RWPE2 (cell line): ENCODE data around the gene TTC23L.

Experiments used
- ATAC-seq: fragments of 200-7000 bp; cut with Tn5 transposase; 3 replicates; pipeline ENCODE4 v1.9.1; 2021; ENCODE audit warnings: low read depth
- DNase-seq: peaks from one replicate; pipeline ENCODE4 v3.0.0-alpha.2; 2020; ENCODE audit warnings: low spot score
- H3K27ac ChIP-seq: fragments of 450-650 bp; 2 replicates; pipeline ENCODE4 v1.5.1; 2017; ENCODE audit warnings: mild to moderate bottlenecking; ENCODE audit not compliant: poor library complexity, severe bottlenecking
- H3K27me3 ChIP-seq: fragments of 250-450 bp; sonication (Bioruptor Pico); 2 replicates; pipeline ENCODE4 v1.5.1; 2021; ENCODE audit warnings: mild to moderate bottlenecking, moderate library complexity; ENCODE audit not compliant: insufficient read depth, poor library complexity, severe bottlenecking
- H3K36me3 ChIP-seq: fragments of 250-450 bp; sonication (Bioruptor Pico); 2 replicates; pipeline ENCODE4 v1.5.1; 2020; ENCODE audit warnings: low read depth, mild to moderate bottlenecking, moderate library complexity
- H3K4me1 ChIP-seq: fragments of 250-450 bp; sonication (Bioruptor Pico); 2 replicates; pipeline ENCODE4 v1.5.1; 2021; ENCODE audit warnings: mild to moderate bottlenecking, moderate library complexity; ENCODE audit not compliant: insufficient read depth, poor library complexity, severe bottlenecking
- H3K4me3 ChIP-seq: fragments of 250-450 bp; sonication (Bioruptor Pico); 2 replicates; pipeline ENCODE4 v1.5.1; 2021; ENCODE audit warnings: mild to moderate bottlenecking, moderate library complexity; ENCODE audit not compliant: severe bottlenecking
- H3K9me3 ChIP-seq: fragments of 250-450 bp; sonication (Bioruptor Pico); 2 replicates; pipeline ENCODE4 v1.5.1; 2021; ENCODE audit warnings: mild to moderate bottlenecking, moderate library complexity; ENCODE audit not compliant: severe bottlenecking
- TF ChIP-seq, protein P1 (sequence below): fragments of 450-650 bp; IDR thresholded peaks from one replicate; pipeline ENCODE4 v1.5.1; 2017; ENCODE audit warnings: mild to moderate bottlenecking, moderate library complexity; ENCODE audit not compliant: poor library complexity, severe bottlenecking

Gene TTC23L

GRCh38 chr5:34926318-34926888 lies 87.4 kb downstream of the TTC23L start:
- Histone ChIP-seq H3K4me1 (peaks cover 32% of the 10 kb centered on the region), H3K27ac (no peak overlapping the region), H3K36me3 (peaks cover 58% of the 10 kb centered on the region), H3K4me3 (no peak overlapping the region), H3K9me3 (no peaks in the 10 kb centered on the region), H3K27me3 (no peaks in the 10 kb centered on the region)
- ATAC-seq (no peak), DNase-seq (no peak)
- TF ChIP-seq, protein P1, sequence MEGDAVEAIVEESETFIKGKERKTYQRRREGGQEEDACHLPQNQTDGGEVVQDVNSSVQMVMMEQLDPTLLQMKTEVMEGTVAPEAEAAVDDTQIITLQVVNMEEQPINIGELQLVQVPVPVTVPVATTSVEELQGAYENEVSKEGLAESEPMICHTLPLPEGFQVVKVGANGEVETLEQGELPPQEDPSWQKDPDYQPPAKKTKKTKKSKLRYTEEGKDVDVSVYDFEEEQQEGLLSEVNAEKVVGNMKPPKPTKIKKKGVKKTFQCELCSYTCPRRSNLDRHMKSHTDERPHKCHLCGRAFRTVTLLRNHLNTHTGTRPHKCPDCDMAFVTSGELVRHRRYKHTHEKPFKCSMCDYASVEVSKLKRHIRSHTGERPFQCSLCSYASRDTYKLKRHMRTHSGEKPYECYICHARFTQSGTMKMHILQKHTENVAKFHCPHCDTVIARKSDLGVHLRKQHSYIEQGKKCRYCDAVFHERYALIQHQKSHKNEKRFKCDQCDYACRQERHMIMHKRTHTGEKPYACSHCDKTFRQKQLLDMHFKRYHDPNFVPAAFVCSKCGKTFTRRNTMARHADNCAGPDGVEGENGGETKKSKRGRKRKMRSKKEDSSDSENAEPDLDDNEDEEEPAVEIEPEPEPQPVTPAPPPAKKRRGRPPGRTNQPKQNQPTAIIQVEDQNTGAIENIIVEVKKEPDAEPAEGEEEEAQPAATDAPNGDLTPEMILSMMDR: no peak

DNA sequence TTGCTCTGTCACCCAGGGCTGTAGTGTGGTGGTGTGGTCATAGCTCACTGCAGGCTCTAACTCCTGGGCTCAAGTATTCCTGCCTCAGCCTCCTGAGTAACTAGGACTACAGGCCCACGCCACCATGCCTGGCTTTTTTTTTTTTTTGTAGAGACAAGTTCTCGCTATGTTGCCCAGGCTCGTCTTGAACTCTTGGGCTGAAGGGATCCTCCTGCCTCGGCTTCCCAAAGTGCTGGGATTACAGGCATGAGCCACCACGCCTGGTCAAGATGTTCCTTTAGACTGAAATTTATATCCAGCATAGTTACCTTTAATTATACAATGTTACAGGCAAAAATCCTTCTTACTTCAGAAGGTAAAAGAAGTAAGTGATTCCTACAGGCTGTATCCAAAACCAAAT lies 88.8 kb downstream of the TTC23L start:
- DNase-seq (no peak), ATAC-seq (no peak)
- H3K9me3 ChIP-seq: no peaks in the 10 kb centered on the region
- no peaks in the 10 kb centered on the region for H3K27me3 ChIP-seq
- no peak overlapping the region for H3K27ac ChIP-seq
- TF ChIP-seq, protein P1: no peak
- peaks cover 44% of the 10 kb centered on the region for H3K36me3 ChIP-seq
- peaks cover 31% of the 10 kb centered on the region for H3K4me1 ChIP-seq
- H3K4me3 ChIP-seq: no peak overlapping the region

- Histone ChIP-seq H3K27ac (peak overlapping the region; percentile 76), H3K9me3 (no peaks in the 10 kb centered on the region), H3K27me3 (no peaks in the 10 kb centered on the region), H3K4me3 (no peak overlapping the region), H3K36me3 (peaks cover 42% of the 10 kb centered on the region), H3K4me1 (peaks cover 26% of the 10 kb centered on the region)
- TF ChIP-seq, protein P1: no peak
- DNase-seq (no peak), ATAC-seq (no peak)
These were observed 89.3 kb downstream of the TTC23L start for GRCh38 chr5:34928267-34928666.

- Histone ChIP-seq H3K36me3 (peaks cover 40% of the 10 kb centered on the region), H3K4me3 (peak within 1 kb of the TSS; percentile 86), H3K27ac (peak within 1 kb of the TSS; percentile 76), H3K9me3 (no peaks in the 10 kb centered on the region), H3K27me3 (no peaks in the 10 kb centered on the region), H3K4me1 (peaks cover 17% of the 10 kb centered on the region)
- DNase-seq (peak; percentile 99), ATAC-seq (peak; percentile 91)
- TF ChIP-seq, protein P1: no peak
These were observed 90.3 kb downstream of the TTC23L start, which contains the start of gene DNAJC21 for GRCh38 chr5:34929134-34929719. DNAJC21 (plus strand) TSS chr5:34929559; CDS start chr5:34929820, 261 bp downstream.
